Activated CD8-positive, alpha-beta memory T cell treated with anti-CD3 and anti-CD28 coated beads for 36 hours (primary cell): ENCODE results near the gene EDAR. TPM values are rescaled to one million over a fixed set of nuclear protein-coding genes. Genes with fewer than 3 reads are reported as not detected.

Source experiments
- CTCF ChIA-PET: fragments of 350-600 bp; sonication (Branson Sonifier 250); formaldehyde crosslinking; loops from one replicate; lab custom pipeline; 2021; ENCODE audit warnings: antibody characterized with exemption; lab: Charles Lee
- POLR2A ChIA-PET: fragments of 350-600 bp; sonication (Branson Sonifier 250); formaldehyde crosslinking; loops from one replicate; lab custom pipeline; 2021; ENCODE audit warnings: antibody characterized with exemption; lab: Charles Lee
- total RNA-seq, 2 experiments: library from RNA; stranded (reverse); gene quantifications; one replicate each; pipeline ENCODE4 v1.2.3, GENCODE V29; 2021

Gene EDAR
- total RNA-seq, 2 experiments from 2014 or later: 0.04 TPM; not detected in 1

GRCh38 chr2:108918156-108918874 lies 70.7 kb downstream of the EDAR start:
- CTCF ChIA-PET: no interaction called here
- POLR2A ChIA-PET: no interaction called here

- ChIA-PET CTCF (no interaction called here), POLR2A (no interaction called here)
Observed at GRCh38 chr2:108917526-108917925, 71.5 kb downstream of the EDAR start.

GRCh38 chr2:108916796-108917421 lies 72.1 kb downstream of the EDAR start:
- POLR2A ChIA-PET: no interaction called here
- CTCF ChIA-PET: no interaction called here

GRCh38 chr2:108916122-108916795 lies 72.8 kb downstream of the EDAR start:
- POLR2A ChIA-PET: no interaction called here
- CTCF ChIA-PET: no interaction called here

GRCh38 chr2:108912629-108912902 lies 76.5 kb downstream of the EDAR start:
- ChIA-PET POLR2A (no interaction called here), CTCF (no interaction called here)

- ChIA-PET CTCF (no interaction called here), POLR2A (no interaction called here)
Observed at GRCh38 chr2:108911807-108912628, 77.0 kb downstream of the EDAR start.

- POLR2A ChIA-PET: no interaction called here
- CTCF ChIA-PET: no interaction called here
Observed at GRCh38 chr2:108911401-108911800, 77.6 kb downstream of the EDAR start.

- ChIA-PET POLR2A (no interaction called here), CTCF (no interaction called here)
Observed at GRCh38 chr2:108910541-108911396, 78.3 kb downstream of the EDAR start.

- POLR2A ChIA-PET: no interaction called here
- CTCF ChIA-PET: no interaction called here
Observed at GRCh38 chr2:108910011-108910431, 79.0 kb downstream of the EDAR start.

- CTCF ChIA-PET: no interaction called here
- POLR2A ChIA-PET: no interaction called here
Observed at GRCh38 chr2:108909275-108909823, 79.7 kb downstream of the EDAR start.

GRCh38 chr2:108908713-108909070 lies 80.3 kb downstream of the EDAR start:
- ChIA-PET POLR2A (no interaction called here), CTCF (no interaction called here)

- ChIA-PET POLR2A (no interaction called here), CTCF (no interaction called here)
Observed at GRCh38 chr2:108907822-108908712, 81.0 kb downstream of the EDAR start.

- CTCF ChIA-PET: no interaction called here
Observed at GRCh38 chr2:108906403-108907077, 82.5 kb downstream of the EDAR start.

GRCh38 chr2:108905906-108906305 lies 83.1 kb downstream of the EDAR start:
- ChIA-PET POLR2A (no interaction called here), CTCF (no interaction called here)

More at GRCh38 chr2:108906403-108907077, 82.5 kb downstream of the EDAR start:
- POLR2A ChIA-PET: no interaction called here

GRCh38 chr2:108905176-108905575 lies 83.8 kb downstream of the EDAR start:
- ChIA-PET CTCF (no interaction called here), POLR2A (no interaction called here)

- CTCF ChIA-PET: no interaction called here
Observed at GRCh38 chr2:108904680-108905079, 84.3 kb downstream of the EDAR start.

GRCh38 chr2:108898315-108899082 lies 90.5 kb downstream of the EDAR start:
- ChIA-PET CTCF (no interaction called here), POLR2A (no interaction called here)

More at GRCh38 chr2:108904680-108905079, 84.3 kb downstream of the EDAR start:
- POLR2A ChIA-PET: no interaction called here
